OCI-LY3 (cell line): Measurements from ENCODE around the gene CTCF.

Experiments used
- H2AFZ ChIP-seq: fragments of 200-600, 300-600 bp; shearing (Covaris generic); 2 replicates; pipeline ENCODE4 v1.6.0; 2014; ENCODE audit warnings: antibody characterized with exemption, low read depth, low read length
- H3K27ac ChIP-seq: fragments of 200-600, 300-600 bp; sonication (generic); 2 replicates; pipeline ENCODE4 v1.5.1; 2014; ENCODE audit warnings: mild to moderate bottlenecking, low read length, moderate library complexity, mixed read lengths
- H3K27me3 ChIP-seq: fragments of 200-600, 300-600 bp; sonication (generic); 2 replicates; pipeline ENCODE4 v1.6.1; 2014; ENCODE audit warnings: low read depth, low read length, mixed read lengths
- H3K36me3 ChIP-seq: fragments of 200-600, 300-600 bp; sonication (generic); replicated peaks from 2 replicates; pipeline ENCODE3; 2014; ENCODE audit warnings: low read depth, low read length, mixed read lengths
- H3K4me1 ChIP-seq: fragments of 300-600, 200-600 bp; sonication (generic); 2 replicates; pipeline ENCODE4 v1.6.1; 2014; ENCODE audit warnings: low read length, mixed read lengths
- H3K4me2 ChIP-seq: fragments of 200-600, 300-600 bp; sonication (generic); 2 replicates; pipeline ENCODE4 v1.6.1; 2014; ENCODE audit warnings: low read length, mixed read lengths
- H3K4me3 ChIP-seq: fragments of 300-600, 200-600 bp; sonication (generic); 2 replicates; pipeline ENCODE4 v1.5.1; 2014; ENCODE audit warnings: antibody characterized with exemption, mild to moderate bottlenecking, low read length, moderate library complexity
- H3K79me2 ChIP-seq: fragments of 300-600, 200-600 bp; shearing (Covaris generic); 2 replicates; pipeline ENCODE4 v1.6.1; 2014; ENCODE audit warnings: mild to moderate bottlenecking, low read length, mixed read lengths
- H3K9ac ChIP-seq: fragments of 300-600, 200-600 bp; shearing (Covaris generic); 2 replicates; pipeline ENCODE4 v1.6.0; 2014; ENCODE audit warnings: mild to moderate bottlenecking, low read length, moderate library complexity
- H3K9me3 ChIP-seq: fragments of 200-600, 300-600 bp; shearing (Covaris generic); 2 replicates; pipeline ENCODE4 v1.6.1; 2014; ENCODE audit warnings: low read length, mixed read lengths; ENCODE audit not compliant: insufficient read depth
- H4K20me1 ChIP-seq: fragments of 200-600, 300-600 bp; sonication (generic); 2 replicates; pipeline ENCODE4 v1.6.1; 2016; ENCODE audit warnings: low read length, mixed read lengths; ENCODE audit not compliant: insufficient read depth
- EZH2phosphoT487 ChIP-seq: fragments of 200-600 bp; shearing (Covaris generic); IDR thresholded peaks from 2 replicates; pipeline ENCODE4 v1.6.1; 2018; ENCODE audit warnings: antibody characterized with exemption, mixed run types, low read depth
- TF ChIP-seq, protein P1 (sequence below): fragments of 200-600, 300-600 bp; sonication (generic); IDR thresholded peaks from 2 replicates; pipeline ENCODE4 v1.5.1; 2014; ENCODE audit warnings: antibody characterized with exemption, low read length, low read depth

The CTCF gene

GRCh38 chr16:67666032-67666551, 103.8 kb downstream of the CTCF start:
- H3K9ac ChIP-seq: peak overlapping the region; percentile 94
- H3K4me2 ChIP-seq: peak overlapping the region; percentile 99
- no peaks in the 10 kb centered on the region for H3K79me2 ChIP-seq
- H3K4me1 ChIP-seq: peaks cover 42% of the 10 kb centered on the region
- peak overlapping the region; percentile 92 for H3K4me3 ChIP-seq
- no peaks in the 10 kb centered on the region for H3K27me3 ChIP-seq
- H2AFZ ChIP-seq: no peak overlapping the region
- H3K36me3 ChIP-seq: no peaks in the 10 kb centered on the region
- H3K9me3 ChIP-seq: no peaks in the 10 kb centered on the region
- H4K20me1 ChIP-seq: no peaks in the 10 kb centered on the region
- no peak for TF ChIP-seq EZH2phosphoT487
- TF ChIP-seq, protein P1, sequence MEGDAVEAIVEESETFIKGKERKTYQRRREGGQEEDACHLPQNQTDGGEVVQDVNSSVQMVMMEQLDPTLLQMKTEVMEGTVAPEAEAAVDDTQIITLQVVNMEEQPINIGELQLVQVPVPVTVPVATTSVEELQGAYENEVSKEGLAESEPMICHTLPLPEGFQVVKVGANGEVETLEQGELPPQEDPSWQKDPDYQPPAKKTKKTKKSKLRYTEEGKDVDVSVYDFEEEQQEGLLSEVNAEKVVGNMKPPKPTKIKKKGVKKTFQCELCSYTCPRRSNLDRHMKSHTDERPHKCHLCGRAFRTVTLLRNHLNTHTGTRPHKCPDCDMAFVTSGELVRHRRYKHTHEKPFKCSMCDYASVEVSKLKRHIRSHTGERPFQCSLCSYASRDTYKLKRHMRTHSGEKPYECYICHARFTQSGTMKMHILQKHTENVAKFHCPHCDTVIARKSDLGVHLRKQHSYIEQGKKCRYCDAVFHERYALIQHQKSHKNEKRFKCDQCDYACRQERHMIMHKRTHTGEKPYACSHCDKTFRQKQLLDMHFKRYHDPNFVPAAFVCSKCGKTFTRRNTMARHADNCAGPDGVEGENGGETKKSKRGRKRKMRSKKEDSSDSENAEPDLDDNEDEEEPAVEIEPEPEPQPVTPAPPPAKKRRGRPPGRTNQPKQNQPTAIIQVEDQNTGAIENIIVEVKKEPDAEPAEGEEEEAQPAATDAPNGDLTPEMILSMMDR: no peak
- no peak overlapping the region for H3K27ac ChIP-seq

- Histone ChIP-seq H3K27me3 (no peaks in the 10 kb centered on the region), H3K9me3 (no peaks in the 10 kb centered on the region), H3K36me3 (no peaks in the 10 kb centered on the region), H4K20me1 (no peaks in the 10 kb centered on the region), H2AFZ (peak within 1 kb of the TSS; percentile 80), H3K4me3 (peak within 1 kb of the TSS; percentile 92), H3K79me2 (no peaks in the 10 kb centered on the region), H3K4me2 (peak within 1 kb of the TSS; percentile 99), H3K9ac (peak within 1 kb of the TSS; percentile 94), H3K27ac (peak within 1 kb of the TSS; percentile 85), H3K4me1 (peaks cover 38% of the 10 kb centered on the region)
- TF ChIP-seq, protein P1: no peak
- TF ChIP-seq EZH2phosphoT487: no peak
These were observed 104.5 kb downstream of the CTCF start, which contains the start of the genes C16orf86 and ENKD1 for GRCh38 chr16:67666559-67667452. TSS of gene C16orf86 (plus strand) at chr16:67666814. CDS start at chr16:67666971, 157 bp downstream. TSS of gene ENKD1 (minus strand) at chr16:67666750. CDS start at chr16:67666442, 308 bp downstream.

- 0 out of 2 replicates have a peak overlapping the region, but pooled peaks have one; percentile 80 for H2AFZ ChIP-seq
- peak overlapping the region; percentile 94 for H3K9ac ChIP-seq
These were observed 105.1 kb downstream of the CTCF start for GRCh38 chr16:67667453-67667816.

More at GRCh38 chr16:67667453-67667816, 105.1 kb downstream of the CTCF start:
- Histone ChIP-seq H3K27me3 (no peaks in the 10 kb centered on the region), H3K4me2 (peak overlapping the region; percentile 99), H3K27ac (peak overlapping the region; percentile 85), H3K79me2 (no peaks in the 10 kb centered on the region), H4K20me1 (no peaks in the 10 kb centered on the region), H3K36me3 (no peaks in the 10 kb centered on the region), H3K9me3 (no peaks in the 10 kb centered on the region), H3K4me3 (peak overlapping the region; percentile 92), H3K4me1 (peaks cover 38% of the 10 kb centered on the region)
- TF ChIP-seq, protein P1: no peak
- no peak for TF ChIP-seq EZH2phosphoT487
